GM19372 (cell line): Measurements from ENCODE around the gene NEGR1.

Source experiments
- ATAC-seq: cut with Tn5 transposase; IDR thresholded peaks from one replicate; pipeline ENCODE4 v1.9.1; 2021; ENCODE audit warnings: mild to moderate bottlenecking, low read depth, moderate library complexity; ENCODE audit not compliant: unreplicated experiment

The NEGR1 gene

GRCh38 chr1:71653952-71654351 lies 628.4 kb downstream of the NEGR1 start:
- ATAC-seq, result no peak

- ATAC-seq, result no peak
These were observed 631.1 kb downstream of the NEGR1 start for GRCh38 chr1:71651214-71651613.

GRCh38 chr1:71650119-71650518 lies 632.2 kb downstream of the NEGR1 start:
- no peak for ATAC-seq

- ATAC-seq, result no peak
These were observed 632.7 kb downstream of the NEGR1 start for GRCh38 chr1:71649608-71650007.

- no peak for ATAC-seq
These were observed 634.6 kb downstream of the NEGR1 start for GRCh38 chr1:71647513-71648300.

DNA sequence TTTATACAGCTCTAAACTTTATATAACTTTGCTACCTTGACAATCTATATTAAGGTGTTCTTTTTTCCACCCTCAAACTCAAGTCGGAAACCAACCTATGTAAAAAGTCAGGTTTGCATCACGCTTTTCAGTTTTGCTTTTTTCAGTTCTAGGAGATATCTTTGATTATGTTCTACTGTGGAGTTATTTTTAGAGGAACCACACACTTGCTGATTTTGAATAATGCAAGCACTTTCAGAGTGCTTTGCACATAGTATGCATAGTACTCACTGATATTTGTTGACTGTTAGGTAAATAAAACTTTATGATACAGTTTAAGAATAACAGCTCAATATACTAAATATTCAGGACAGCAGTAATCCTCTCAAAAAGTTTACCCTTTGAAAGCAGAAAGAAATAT lies 637.3 kb downstream of the NEGR1 start:
- ATAC-seq, result no peak

GRCh38 chr1:71641903-71642302 lies 640.4 kb downstream of the NEGR1 start:
- ATAC-seq, result no peak

DNA sequence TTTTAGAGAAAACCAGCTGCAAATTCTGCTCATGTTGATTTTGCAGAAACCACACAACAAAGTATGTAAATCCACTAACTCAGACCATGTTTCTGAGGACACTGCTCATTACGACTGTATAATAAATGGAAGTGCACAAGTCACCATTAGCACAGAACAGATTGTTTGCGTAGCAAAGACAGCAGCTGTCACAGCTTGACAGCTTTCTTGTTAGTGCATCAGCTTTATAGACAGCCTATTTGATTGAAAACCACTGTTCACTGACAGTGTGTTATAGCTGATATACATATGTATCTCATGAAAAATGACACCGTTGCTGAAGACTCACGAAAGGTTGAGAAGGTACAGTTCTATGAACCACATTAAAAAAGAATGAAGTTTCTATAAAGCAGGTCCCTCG lies 641.3 kb downstream of the NEGR1 start:
- ATAC-seq, result no peak

DNA sequence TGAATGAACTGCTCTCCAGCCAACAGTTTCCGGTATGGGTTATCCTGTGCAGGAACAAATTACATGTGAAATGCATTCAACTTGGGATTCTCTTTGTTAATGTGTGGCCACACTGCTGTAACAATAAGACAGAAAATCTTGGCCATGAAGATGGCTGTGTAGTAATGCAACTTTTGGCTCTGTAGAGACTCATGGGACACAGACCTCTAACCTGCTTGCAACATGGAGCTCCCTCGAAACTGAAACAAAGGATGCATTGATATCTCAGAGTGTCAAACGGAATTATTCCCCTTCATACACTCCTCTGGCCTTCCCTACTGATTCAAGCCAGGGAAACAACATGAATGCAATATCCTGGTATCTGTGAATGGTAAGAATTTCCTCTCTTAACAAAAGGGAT lies 642.2 kb downstream of the NEGR1 start:
- no peak for ATAC-seq

GRCh38 chr1:71638081-71638766 lies 644.1 kb downstream of the NEGR1 start:
- no peak for ATAC-seq

DNA sequence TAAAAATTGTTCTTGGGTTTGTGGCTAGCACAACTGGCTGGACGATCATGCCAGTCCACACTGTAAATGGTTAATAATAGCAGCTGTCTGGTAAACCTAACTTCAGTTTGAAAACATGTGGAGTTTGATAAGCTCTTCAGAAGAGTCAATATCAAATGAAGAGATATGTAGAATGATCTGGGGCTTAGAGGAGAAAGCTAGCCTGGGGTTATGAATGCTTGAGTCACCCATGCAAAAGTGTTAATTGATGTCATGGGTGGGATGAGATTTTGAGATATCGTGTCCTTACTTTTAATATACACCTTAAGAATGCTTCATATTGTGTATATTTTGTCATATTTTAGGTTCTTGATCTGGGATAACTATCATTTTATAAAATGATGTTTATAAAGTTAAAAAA lies 646.8 kb downstream of the NEGR1 start:
- ATAC-seq, result no peak

- ATAC-seq, result no peak
These were observed 648.2 kb downstream of the NEGR1 start for GRCh38 chr1:71634159-71634558.

GRCh38 chr1:71630073-71630472 lies 652.3 kb downstream of the NEGR1 start:
- ATAC-seq, result no peak

- ATAC-seq, result no peak
These were observed 657.3 kb downstream of the NEGR1 start for GRCh38 chr1:71625004-71625403.

DNA sequence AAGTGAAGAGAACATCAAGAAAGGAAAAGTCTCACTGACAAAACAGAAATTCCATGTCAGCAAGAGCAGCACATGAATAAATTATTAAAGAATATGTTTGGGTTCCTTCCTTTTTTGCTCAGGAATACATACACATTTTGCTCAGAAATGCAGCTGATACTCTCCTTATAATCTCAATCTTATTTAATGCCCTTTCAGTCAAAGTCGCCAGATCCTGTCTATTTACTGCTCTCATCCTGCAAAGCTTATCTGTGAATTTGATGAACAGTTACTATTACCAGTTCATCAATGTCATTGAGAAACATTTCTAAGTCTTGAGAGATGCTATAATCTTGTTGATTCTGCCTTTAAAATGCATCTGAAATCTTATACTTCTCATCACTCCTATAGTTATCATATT lies 658.5 kb downstream of the NEGR1 start:
- ATAC-seq, result no peak

DNA sequence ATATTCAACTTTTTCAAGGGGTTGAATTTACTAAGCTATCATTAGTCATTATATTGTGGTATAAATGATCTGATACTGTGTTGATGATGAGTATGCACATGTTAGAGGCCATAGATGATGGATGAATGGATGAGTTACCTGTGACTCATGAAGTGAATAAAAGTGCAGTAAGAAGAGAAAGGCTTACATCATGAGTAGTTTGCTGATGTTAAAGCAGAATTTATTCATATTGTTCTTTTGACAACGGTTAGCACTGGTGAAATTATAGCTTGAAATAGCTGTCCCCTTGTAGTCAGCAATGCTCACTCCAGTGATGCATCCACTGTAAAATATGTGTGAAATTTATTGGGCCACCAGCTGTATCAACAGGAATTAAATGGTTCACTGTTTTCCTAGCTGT lies 660.6 kb downstream of the NEGR1 start:
- ATAC-seq, result no peak

GRCh38 chr1:71618766-71619530 lies 663.4 kb downstream of the NEGR1 start:
- no peak for ATAC-seq

DNA sequence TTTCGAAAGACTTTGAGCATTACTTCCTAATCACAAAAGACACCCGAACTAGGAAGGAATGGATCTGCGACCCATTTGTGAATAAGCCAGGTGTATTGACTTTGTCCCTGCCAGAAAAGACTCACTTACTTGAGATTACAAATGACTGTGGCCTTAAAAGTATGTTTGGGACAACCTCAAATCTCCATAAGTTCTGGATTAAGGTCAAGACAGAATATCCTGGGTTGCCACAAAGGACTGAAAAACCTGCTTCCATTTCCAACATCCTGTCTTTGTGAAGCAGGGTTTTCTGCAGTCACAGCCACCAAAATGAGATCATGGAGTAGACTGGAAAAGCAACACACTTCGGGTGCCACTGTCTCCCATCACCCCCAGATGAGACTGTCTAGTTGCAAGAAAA lies 664.1 kb downstream of the NEGR1 start:
- ATAC-seq, result no peak

DNA sequence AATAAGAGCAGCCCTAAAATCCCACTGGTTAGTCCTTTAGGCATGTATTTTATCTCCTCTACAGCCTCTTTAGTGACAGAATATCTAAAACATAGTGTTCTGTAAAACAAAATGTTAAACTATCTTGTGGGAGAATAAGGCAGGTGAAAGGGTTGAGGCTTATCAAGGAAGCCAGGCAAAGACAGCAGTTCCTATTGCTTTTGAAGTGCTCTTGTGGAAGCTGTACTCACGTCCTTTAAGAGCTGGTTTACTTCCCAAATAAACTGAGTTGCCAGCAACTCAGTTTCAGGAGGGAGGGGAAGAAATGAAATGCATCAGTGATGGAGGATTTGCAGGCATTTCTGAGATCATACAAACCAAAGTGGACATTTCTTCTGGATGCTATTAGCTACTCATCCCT lies 671.9 kb downstream of the NEGR1 start:
- no peak for ATAC-seq

GRCh38 chr1:71603044-71603776 lies 679.1 kb downstream of the NEGR1 start:
- ATAC-seq, result no peak

GRCh38 chr1:71600023-71600422 lies 682.3 kb downstream of the NEGR1 start:
- ATAC-seq, result no peak
